Colon (tissue), 2 donors: ENCODE results near the gene KREMEN2.
"Not testable (repeated sequence)": the region's sequence is repeated elsewhere in the genome, so short reads cannot be mapped to it uniquely, and the experiment has no call there.

Experiments used
- FAIRE-seq: peaks from 2 replicates; lab custom pipeline; 2012; peaks lifted over from hg19 to GRCh38; lab: Jason Lieb, UNC
- donor health status: control.
- donor health status: control.

Gene KREMEN2, protein sequence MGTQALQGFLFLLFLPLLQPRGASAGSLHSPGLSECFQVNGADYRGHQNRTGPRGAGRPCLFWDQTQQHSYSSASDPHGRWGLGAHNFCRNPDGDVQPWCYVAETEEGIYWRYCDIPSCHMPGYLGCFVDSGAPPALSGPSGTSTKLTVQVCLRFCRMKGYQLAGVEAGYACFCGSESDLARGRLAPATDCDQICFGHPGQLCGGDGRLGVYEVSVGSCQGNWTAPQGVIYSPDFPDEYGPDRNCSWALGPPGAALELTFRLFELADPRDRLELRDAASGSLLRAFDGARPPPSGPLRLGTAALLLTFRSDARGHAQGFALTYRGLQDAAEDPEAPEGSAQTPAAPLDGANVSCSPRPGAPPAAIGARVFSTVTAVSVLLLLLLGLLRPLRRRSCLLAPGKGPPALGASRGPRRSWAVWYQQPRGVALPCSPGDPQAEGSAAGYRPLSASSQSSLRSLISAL

DNA sequence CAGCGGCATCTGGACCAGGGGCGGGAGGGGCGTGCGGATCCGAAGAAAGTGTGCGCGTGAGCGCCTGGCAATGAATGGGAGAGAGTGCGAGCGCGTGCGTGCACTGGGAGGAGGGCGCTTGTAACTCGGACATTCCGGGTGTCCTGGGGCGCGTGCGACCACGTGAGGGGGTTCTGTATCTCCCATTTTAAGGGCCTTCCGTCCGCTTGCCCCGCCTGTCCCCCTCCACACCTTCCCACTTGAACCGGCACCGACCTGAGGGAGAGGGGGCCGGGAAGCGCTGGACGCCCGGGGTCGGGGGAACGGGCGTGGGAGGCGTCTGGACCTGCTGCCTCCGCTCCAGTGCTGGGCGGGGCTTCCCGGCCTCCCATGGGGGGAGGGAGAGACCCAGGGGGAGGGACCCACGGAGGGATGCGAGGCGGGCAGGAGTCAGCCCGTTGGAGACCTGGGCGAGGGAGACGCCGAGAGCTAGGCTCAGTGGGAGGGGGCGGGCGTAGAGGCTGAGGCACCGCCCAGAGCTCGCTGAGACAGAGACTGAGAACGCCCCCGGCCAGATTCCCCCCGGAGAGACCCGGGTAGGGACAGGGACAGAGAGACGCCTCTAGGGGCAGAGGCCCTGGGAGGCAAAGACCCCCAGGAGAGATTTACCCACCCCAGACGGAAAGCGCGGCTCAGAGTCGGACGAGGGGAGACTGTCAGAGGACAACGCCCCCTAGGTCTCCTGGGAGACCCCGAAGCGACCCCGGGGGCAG is at the start of gene KREMEN2:
Gene KREMEN2 (plus strand): TSS at position 553 of the 752 bp plus-strand sequence. CDS start 246 bp downstream, outside the sequence.
- FAIRE-seq = no peak

DNA sequence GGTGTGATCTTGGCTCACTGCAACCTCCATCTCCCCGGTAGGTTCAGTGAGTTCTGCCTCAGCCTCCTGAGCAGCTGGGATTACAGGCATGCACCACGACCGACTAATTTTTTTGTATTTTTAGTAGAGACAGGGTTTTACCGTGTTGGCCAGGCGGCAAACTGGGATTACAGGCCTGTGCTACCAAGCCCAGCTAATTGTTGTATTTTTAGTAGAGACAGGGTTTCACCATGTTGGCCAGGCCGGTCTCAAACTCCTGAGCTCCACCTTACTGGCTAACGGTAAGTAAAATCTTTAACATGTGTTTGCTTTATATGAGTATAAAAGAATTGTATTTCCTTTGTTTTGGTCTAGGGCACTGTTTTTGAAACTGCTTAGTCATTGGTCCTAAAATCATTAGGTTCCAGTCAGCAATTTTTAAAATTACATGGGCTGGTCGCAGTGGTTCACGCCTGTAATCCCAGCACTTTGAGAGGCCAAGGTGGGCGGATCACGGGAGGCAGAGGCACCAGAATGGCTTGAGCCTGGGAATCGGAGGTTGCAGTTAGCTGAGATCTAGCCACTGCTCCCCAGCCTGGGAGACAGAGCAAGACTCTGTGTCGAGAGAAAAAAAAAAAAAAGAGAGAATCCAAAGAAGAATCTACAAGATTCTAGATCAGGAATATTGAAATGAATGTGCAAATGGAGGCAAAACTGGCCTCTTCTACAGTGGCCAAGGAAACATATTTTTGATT is 48.7 kb upstream of the KREMEN2 start:
- FAIRE-seq = no peak

DNA sequence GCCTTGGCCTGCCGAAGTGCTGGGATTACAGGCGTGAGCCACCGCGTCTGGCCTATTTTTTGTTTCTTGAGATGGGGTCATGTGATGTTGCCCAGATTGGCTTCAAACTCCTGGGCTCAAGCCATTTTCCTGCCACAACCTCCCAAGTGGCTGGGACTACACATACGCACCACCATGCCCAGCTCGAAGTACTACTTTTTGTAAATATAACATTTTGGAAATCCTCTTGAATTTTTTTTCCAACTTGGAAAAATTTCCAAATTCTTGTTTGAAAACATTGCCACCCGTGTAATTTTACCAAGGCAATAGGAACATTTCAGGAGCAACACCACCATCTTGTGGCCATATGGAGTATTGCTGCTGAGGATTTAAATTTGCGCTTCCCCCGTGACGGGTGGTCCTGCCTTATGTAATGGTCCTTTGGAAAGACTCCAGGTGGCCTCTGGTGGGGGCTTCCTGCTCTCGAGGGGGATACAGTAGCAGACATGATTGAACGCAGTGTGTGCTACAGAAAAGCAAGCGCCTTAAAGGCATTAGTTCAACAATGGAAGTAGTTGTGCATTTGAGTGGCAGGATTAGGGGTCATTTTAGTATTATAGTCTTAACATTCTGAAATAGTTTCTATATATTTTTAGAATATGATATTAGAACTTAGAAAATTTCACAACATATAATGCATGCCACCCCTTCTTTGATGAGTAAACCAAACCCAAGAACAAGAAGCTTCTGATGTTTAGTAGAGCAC is 44.4 kb upstream of the KREMEN2 start:
- no peak for FAIRE-seq

DNA sequence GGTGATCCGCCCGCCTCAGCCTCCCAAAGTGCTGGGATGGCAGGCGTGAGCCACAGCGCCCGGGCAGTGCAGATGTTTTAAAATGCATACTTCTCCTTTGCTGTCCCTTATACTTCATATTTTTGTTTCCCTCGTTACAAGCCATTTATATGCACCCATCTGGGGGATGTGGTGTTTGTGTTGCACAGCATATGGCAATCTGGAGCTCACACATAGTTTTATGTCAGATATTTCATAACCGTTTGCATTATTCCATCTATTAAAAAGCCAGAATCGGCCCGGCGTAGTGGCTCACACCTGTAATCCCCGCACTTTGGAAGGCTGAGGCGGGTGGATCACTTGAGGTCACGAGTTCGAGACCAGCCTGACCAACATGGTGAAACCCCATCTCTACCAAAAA is 40.6 kb upstream of the KREMEN2 start:
- FAIRE-seq = no peak

DNA sequence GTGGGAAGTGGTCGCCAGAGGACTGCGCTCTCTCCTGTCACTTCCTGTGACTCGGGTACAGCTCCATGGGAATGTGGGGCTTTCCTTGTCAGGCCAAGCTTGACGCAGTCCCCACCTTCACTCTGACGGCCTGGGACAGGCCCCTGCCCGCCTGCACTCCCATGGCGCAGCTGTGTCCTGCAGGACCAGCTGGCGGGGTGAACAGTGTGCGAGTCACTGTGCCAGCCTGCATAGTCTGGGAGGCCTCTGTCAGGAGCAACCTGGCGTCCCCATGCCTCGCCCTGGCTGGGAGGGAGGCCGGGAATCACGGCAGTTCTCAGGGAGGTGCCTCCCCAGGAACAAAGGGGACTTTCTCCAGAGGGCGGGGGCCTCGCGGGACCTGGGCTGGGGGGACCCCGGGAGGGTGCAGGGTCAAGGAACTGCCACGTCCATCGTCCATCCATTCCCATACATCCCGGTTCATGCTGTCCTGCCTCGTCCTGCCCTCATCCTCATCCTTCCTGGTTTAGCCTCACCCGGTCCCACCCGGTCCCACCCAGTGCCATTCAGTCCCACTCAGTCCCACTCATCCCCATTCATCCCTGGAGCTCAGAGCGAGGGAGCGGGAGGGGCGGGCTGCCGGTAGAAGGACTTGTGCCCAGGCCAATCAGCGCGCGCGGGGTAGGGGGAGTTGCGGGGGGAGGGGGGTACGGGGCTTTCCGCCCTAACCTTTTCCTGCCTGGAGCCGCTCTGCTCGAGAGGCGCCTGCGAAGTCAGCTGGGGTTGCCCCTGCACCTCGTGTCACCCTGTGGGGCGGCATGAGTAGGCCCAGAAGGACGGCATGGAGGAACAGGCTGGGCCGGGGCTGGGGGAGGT is 38.9 kb upstream of the KREMEN2 start:
- FAIRE-seq = no peak

DNA sequence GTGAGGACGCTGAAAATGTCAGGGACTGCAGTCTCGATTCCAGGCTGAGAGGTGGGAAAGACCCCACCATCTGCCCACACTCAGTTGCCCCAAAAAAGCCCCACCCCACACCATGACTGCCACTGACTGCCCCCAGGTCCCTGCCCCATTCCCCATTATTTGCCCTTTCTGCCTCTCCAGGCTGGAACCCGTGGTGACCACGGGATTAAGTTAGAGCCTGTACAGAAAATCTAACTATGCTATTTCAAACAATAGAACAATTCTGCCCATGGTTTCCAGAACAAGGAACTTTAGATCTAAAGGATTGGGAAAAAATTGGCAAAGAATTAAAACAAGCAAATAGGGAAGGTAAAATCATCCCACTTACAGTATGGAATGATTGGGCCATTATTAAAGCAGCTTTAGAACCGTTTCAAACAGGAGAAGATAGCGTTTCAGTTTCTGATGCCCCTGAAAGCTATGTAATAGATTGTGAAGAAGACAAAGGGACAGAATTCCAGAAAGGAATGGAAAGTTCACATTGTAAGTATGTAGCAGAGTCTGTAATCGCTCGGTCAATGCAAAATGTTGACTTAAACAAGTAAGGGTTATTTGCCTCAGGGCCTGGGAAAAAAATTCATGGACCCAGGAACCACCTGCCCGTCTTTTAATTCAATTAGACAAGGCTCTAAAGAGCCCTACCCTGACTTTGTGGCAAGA is 38.0 kb upstream of the KREMEN2 start:
- no peak for FAIRE-seq

DNA sequence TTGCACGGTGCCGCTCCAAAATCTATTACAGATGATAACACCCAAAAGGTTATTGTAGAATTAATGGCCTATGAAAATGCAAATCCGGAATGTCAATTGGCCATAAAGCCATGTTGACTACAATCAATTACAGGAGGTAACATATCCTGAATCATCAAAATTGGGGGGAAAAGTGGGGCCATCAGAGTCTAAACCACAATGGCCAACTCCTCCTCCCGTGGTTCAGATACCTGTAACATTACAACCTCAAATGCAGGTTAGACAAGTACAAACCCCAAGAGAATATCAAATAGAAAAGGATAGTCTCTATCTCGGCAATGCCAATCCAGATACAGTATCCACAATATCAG is 37.5 kb upstream of the KREMEN2 start:
- no peak for FAIRE-seq

DNA sequence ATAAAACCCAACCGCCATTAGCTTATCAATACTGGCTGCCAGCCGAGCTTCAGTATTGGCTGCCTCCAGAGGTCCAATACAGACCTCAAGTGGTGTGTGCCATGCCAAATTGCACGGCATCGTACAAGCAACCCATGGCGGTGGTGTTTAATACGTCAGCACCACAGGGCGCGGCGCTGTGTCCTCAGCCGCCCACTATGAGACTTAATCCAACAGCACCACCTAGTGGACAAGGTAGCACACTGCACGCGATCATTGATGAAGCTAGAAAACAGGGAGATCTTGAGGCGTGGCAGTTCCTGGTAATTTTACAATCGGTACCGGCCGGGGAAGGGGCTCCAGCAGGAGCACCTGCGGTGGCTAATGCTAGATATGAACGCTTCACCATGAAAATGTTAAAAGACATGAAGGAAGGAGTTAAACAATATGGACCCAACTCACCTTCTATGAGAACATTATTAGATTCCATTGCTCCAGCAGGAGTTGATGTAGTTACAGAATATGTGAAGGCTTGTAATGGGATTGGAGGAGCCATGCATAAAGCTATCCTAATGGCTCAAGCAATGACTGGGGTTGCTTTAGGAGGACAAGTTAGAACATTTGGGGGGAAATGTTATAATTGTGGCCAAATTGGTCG is 36.9 kb upstream of the KREMEN2 start:
- no peak for FAIRE-seq

- not testable (repeated sequence) for FAIRE-seq
These were observed 35.9 kb upstream of the KREMEN2 start for GRCh38 chr16:2928151-2928550.

GRCh38 chr16:2928796-2929195 is 35.3 kb upstream of the KREMEN2 start:
- no peak for FAIRE-seq

DNA sequence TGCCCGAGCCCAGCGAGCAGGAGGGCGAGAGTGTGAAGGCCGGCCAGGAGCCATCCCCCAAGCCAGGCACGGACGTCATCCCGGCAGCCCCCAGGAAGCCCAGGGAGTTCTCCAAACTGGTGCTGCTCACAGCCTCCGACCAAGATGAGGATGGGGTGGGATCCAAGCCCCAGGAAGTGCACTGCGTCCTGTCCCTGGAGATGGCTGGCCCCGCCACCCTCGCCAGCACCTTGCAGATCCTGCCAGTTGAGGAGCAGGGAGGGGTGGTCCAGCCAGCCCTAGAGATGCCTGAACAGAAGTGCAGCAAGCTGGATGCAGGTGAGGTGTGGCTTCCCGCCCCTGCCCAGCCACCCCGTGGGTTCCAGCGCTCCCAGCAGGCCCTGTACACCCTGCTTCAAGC is 34.4 kb upstream of the KREMEN2 start:
- FAIRE-seq = no peak

GRCh38 chr16:2930236-2930635 is 33.8 kb upstream of the KREMEN2 start:
- FAIRE-seq = no peak

DNA sequence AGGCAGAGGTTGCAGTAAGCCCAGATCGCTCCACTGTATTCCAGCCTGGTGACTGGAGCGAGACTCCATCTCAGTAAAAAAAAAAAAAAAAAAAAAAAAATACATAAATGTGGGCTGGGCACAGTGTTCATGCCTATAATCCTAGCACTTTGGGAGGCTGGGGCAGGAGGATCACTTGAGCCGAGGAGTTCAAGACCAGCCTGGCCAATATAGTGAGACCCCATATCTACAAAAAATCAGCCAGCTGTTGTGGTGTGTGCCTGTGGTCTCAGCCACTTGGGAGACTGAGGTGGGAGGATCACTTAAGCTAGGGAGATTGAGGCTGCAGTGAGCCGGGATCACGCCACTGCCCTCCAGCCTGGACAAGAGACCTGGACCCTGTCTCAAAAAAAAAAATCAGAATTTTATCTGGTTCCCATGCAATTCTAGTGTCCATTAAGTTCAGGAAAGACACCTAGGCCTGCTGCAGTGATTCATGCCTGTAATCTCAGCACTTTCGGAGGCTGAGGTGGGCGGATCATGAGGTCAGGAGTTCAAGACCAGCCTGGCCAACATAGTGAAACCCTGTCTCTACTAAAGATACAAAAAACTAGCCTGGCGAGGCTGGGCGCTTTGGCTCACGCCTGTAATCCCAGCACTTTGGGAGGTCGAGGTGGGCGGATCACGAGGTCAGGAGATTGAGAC is 32.7 kb upstream of the KREMEN2 start:
- FAIRE-seq = not testable (repeated sequence)

- no peak for FAIRE-seq
These were observed 30.9 kb upstream of the KREMEN2 start for GRCh38 chr16:2933136-2933535.

- no peak for FAIRE-seq
These were observed 30.4 kb upstream of the KREMEN2 start for GRCh38 chr16:2933701-2934100.

GRCh38 chr16:2934450-2934849 is 29.6 kb upstream of the KREMEN2 start:
- no peak for FAIRE-seq

GRCh38 chr16:2936436-2937011 is 27.6 kb upstream of the KREMEN2 start:
- FAIRE-seq = no peak

DNA sequence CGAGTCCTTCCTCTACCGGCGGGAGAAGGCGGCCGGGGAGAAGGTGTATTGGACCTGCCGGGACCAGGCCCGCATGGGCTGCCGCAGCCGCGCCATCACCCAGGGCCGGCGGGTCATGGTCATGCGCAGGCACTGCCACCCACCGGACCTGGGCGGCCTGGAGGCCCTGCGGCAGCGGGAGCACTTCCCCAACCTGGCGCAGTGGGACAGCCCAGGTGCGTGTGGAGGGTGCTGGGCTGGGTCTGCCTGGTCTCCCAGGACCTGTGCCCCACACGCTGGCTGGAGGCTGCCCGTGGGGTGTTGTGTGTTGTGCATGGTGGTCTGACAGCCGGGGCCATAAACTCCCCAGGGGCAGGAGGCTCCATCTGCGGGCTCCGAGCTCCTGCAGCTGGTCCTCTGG is 26.9 kb upstream of the KREMEN2 start:
- no peak for FAIRE-seq

DNA sequence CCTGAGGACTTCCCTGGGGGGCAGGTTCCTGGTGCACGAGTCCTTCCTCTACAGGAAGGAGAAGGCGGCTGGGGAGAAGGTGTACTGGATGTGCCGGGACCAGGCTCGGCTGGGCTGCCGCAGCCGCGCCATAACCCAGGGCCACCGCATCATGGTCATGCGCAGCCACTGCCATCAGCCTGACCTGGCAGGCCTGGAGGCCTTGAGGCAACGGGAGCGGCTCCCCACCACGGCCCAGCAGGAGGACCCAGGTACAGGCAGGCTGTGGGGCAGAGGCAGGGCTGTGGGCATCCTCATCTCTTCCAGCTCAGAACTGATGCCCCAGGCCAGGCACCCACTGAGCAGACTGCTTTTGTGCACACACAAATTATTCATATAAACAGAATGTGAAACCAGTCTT is 25.9 kb upstream of the KREMEN2 start:
- no peak for FAIRE-seq
